Mucosa of stomach (tissue), 1 donor: ENCODE data around the gene LNX1.

ENCODE experiments used
- H3K27me3 ChIP-seq: one replicate; pipeline ENCODE4 v1.7.0; 2013; ENCODE audit warnings: mild to moderate bottlenecking, low read length; ENCODE audit not compliant: control insufficient read depth, insufficient read depth
- H3K36me3 ChIP-seq: one replicate; pipeline ENCODE4 v1.7.0; 2013; ENCODE audit warnings: low read length; ENCODE audit not compliant: control insufficient read depth, insufficient read depth
- H3K4me1 ChIP-seq: one replicate; pipeline ENCODE4 v1.7.0; 2013; ENCODE audit warnings: mild to moderate bottlenecking, low read length; ENCODE audit not compliant: control insufficient read depth, insufficient read depth
- H3K4me3 ChIP-seq: one replicate; pipeline ENCODE4 v1.7.0; 2013; ENCODE audit warnings: low read length
- H3K9ac ChIP-seq: one replicate; pipeline ENCODE4 v1.7.0; 2013; ENCODE audit warnings: mild to moderate bottlenecking, low read length, moderate library complexity
- H3K9me3 ChIP-seq: one replicate; pipeline ENCODE4 v1.7.0; 2013; ENCODE audit warnings: mild to moderate bottlenecking, low read length, moderate library complexity; ENCODE audit not compliant: control insufficient read depth
- donor health status: Pancreatic carcinoma.

LNX1 gene

GRCh38 chr4:53543561-53543960 is 47.7 kb downstream of the LNX1 start:
- Histone ChIP-seq H3K4me3 (no peak overlapping the region), H3K27me3 (no peaks in the 10 kb centered on the region), H3K36me3 (no peaks in the 10 kb centered on the region), H3K9ac (no peak overlapping the region), H3K4me1 (no peaks in the 10 kb centered on the region), H3K9me3 (no peaks in the 10 kb centered on the region)

GRCh38 chr4:53541577-53542206 is 49.6 kb downstream of the LNX1 start:
- Histone ChIP-seq H3K9ac (no peak overlapping the region), H3K9me3 (no peaks in the 10 kb centered on the region), H3K36me3 (no peaks in the 10 kb centered on the region), H3K27me3 (no peaks in the 10 kb centered on the region), H3K4me3 (no peak overlapping the region), H3K4me1 (no peaks in the 10 kb centered on the region)

GRCh38 chr4:53538756-53539155 is 52.5 kb downstream of the LNX1 start:
- Histone ChIP-seq H3K36me3 (no peaks in the 10 kb centered on the region), H3K9me3 (no peaks in the 10 kb centered on the region), H3K27me3 (no peaks in the 10 kb centered on the region), H3K9ac (no peak overlapping the region), H3K4me1 (no peaks in the 10 kb centered on the region), H3K4me3 (no peak overlapping the region)

DNA sequence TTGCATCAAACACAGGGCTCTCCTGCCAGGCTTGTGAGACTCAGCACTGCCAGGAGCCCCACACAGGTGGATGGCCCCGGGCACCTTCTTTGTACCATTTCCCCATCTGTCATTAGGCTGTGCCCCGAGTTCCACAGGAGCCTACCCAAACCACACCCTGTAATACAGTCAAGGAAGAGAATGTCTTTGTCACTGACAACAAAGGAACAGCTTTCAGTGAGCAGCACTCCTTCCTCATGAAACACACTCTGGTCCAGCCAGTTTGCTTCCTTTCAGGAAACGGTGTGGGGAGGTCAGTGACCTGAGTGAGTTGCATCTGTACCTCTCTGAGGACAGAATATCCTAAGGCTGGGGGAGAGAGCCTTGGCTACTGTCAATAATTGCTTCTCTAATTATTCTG is 53.7 kb downstream of the LNX1 start:
- Histone ChIP-seq H3K4me1 (no peaks in the 10 kb centered on the region), H3K4me3 (no peak overlapping the region), H3K9ac (no peak overlapping the region), H3K9me3 (no peaks in the 10 kb centered on the region), H3K36me3 (no peaks in the 10 kb centered on the region), H3K27me3 (no peaks in the 10 kb centered on the region)

GRCh38 chr4:53536328-53536727 is 55.0 kb downstream of the LNX1 start:
- Histone ChIP-seq H3K4me3 (no peak overlapping the region), H3K4me1 (no peaks in the 10 kb centered on the region), H3K9me3 (no peaks in the 10 kb centered on the region), H3K9ac (no peak overlapping the region), H3K27me3 (no peaks in the 10 kb centered on the region), H3K36me3 (no peaks in the 10 kb centered on the region)

DNA sequence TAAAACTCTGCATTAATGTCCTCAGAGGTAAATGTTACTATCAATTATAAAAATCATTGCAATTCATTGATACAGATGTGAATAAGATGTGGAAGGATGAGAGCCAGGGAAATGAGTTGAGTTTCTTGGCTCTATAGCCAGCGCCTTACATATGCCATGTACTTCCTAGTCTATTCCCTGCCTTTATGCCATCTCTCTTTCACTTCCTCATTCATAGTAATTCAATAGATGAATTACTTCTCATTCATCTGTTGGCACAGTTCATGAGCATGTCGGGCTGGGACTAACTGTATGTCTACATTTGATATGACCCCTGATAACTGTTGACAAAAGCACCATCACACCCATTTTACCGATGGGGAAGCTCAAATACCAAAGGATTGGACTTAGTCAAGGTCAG is 55.7 kb downstream of the LNX1 start:
- Histone ChIP-seq H3K4me1 (no peaks in the 10 kb centered on the region), H3K4me3 (no peak overlapping the region), H3K36me3 (no peaks in the 10 kb centered on the region), H3K27me3 (no peaks in the 10 kb centered on the region), H3K9ac (no peak overlapping the region), H3K9me3 (no peaks in the 10 kb centered on the region)

DNA sequence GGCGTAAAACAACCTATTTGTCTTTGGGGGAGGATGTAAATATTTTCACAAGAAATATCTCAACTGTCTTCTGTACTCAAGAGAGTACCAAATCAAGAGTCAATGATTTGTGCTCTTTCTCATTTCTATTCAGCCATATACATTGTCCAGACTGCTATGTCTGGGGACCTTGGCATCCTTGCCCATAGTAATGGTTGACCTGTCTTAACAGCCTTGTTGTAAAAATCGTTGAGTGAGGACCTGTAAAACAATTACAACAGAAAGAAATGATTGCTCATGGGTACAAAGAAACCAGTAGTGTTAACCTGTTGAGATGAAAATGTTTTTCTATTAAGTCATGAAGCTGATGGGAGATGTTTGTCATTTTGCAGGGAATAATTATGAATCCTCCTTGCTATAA is 56.6 kb downstream of the LNX1 start:
- H3K4me3 ChIP-seq: no peak overlapping the region
- no peak overlapping the region for H3K9ac ChIP-seq
- no peaks in the 10 kb centered on the region for H3K4me1 ChIP-seq
- no peaks in the 10 kb centered on the region for H3K36me3 ChIP-seq
- H3K9me3 ChIP-seq: no peaks in the 10 kb centered on the region
- H3K27me3 ChIP-seq: no peaks in the 10 kb centered on the region

GRCh38 chr4:53532521-53532920 is 58.8 kb downstream of the LNX1 start:
- H3K9ac ChIP-seq: no peak overlapping the region
- H3K9me3 ChIP-seq: no peaks in the 10 kb centered on the region
- H3K4me3 ChIP-seq: no peak overlapping the region
- H3K36me3 ChIP-seq: no peaks in the 10 kb centered on the region
- no peaks in the 10 kb centered on the region for H3K4me1 ChIP-seq
- H3K27me3 ChIP-seq: no peaks in the 10 kb centered on the region

- Histone ChIP-seq H3K36me3 (no peaks in the 10 kb centered on the region), H3K9me3 (no peaks in the 10 kb centered on the region), H3K27me3 (no peaks in the 10 kb centered on the region), H3K4me3 (no peak overlapping the region), H3K4me1 (no peaks in the 10 kb centered on the region), H3K9ac (no peak overlapping the region)
These were observed 59.6 kb downstream of the LNX1 start for GRCh38 chr4:53531585-53532224.

DNA sequence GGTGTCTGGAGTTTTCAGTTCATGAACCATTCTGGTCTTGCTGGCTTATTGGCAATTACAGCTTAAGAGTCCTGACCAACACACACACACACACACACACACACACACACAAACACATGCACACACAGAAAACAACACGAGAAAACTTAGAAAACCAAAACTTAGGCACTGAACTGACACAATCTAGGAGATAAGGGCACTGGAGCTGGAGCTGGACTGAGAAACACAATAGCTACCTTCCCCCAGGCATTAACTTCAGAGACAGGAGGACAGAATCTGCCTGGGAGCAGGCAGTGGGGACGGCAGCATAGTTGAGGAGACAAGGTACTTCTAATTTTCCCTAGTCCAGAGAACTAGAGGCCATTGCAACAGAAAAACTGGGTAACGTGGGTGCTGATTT is 62.3 kb downstream of the LNX1 start:
- no peaks in the 10 kb centered on the region for H3K4me1 ChIP-seq
- no peaks in the 10 kb centered on the region for H3K36me3 ChIP-seq
- H3K27me3 ChIP-seq: no peaks in the 10 kb centered on the region
- no peak overlapping the region for H3K4me3 ChIP-seq
- H3K9me3 ChIP-seq: no peaks in the 10 kb centered on the region
- H3K9ac ChIP-seq: no peak overlapping the region

DNA sequence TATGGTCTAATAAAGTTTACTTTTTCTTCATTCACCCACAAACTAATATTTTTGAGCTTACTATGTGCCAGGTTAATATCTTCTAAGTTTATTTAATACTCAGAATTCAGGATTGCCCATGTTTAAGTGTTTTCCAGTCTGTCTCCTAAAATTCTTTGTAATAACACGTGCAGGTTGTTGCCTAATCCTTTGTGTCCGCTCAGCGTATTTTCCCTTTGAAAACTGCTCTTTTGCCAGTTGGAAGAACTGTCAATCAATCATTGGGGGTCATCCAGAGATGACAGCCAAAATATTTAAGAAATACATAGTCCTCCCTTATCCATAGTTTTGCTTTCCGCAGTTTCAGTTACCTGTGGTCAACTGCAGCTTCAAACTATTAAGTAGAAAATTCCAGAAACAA is 63.4 kb downstream of the LNX1 start:
- Histone ChIP-seq H3K4me3 (no peak overlapping the region), H3K36me3 (no peaks in the 10 kb centered on the region), H3K4me1 (no peaks in the 10 kb centered on the region), H3K27me3 (no peaks in the 10 kb centered on the region), H3K9ac (no peak overlapping the region), H3K9me3 (no peaks in the 10 kb centered on the region)

- Histone ChIP-seq H3K27me3 (no peaks in the 10 kb centered on the region), H3K4me1 (no peaks in the 10 kb centered on the region), H3K4me3 (no peak overlapping the region), H3K9me3 (no peaks in the 10 kb centered on the region), H3K36me3 (no peaks in the 10 kb centered on the region), H3K9ac (no peak overlapping the region)
These were observed 64.0 kb downstream of the LNX1 start for GRCh38 chr4:53527326-53527725.

DNA sequence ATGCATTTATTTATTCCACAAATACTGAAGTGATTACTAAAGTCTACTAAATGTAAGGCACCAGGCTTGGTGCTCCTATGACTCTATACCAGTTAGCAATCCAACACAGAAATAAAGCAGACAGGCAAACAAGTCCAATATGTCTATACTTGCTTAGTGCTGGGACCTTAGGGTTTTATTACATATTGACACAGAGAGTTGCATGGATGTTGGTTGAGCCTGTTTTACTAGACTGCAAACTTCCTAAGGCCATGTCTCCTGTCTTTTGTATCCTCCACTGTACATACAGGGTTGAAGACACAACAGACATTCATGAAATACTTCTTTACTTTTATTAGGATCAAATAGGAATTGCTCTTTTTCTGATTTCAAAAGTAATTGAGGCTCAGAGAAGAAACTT is 69.0 kb downstream of the LNX1 start:
- H3K36me3 ChIP-seq: no peaks in the 10 kb centered on the region
- H3K27me3 ChIP-seq: no peaks in the 10 kb centered on the region
- H3K9me3 ChIP-seq: no peaks in the 10 kb centered on the region

More for the DNA sequence above, 69.0 kb downstream of the LNX1 start:
- Histone ChIP-seq H3K4me1 (no peaks in the 10 kb centered on the region), H3K4me3 (no peak overlapping the region), H3K9ac (no peak overlapping the region)
